HEK293 (cell line): ENCODE results near the gene STBD1.
A peak's percentile ranks its signal among the peaks of the same experiment; 100 is the strongest.

Source experiments
- GFI1B ChIP-seq: fragments of 450-650 bp; formaldehyde crosslinking; IDR thresholded peaks from 2 replicates; pipeline ENCODE4 v1.5.1; 2016; ENCODE audit warnings: missing biosample characterization, missing genetic modification characterization
- HOXD13 ChIP-seq: sonication (generic); formaldehyde crosslinking; IDR thresholded peaks from 2 replicates; pipeline ENCODE4 v1.8.0; 2022; ENCODE audit warnings: missing genetic modification reagents, borderline replicate concordance
- KLF10 ChIP-seq: fragments of 450-650 bp; IDR thresholded peaks from 2 replicates; pipeline ENCODE4 v1.5.1; 2018; ENCODE audit warnings: missing biosample characterization, mild to moderate bottlenecking, missing genetic modification characterization
- KLF9 ChIP-seq: fragments of 450-650 bp; formaldehyde crosslinking; IDR thresholded peaks from 2 replicates; pipeline ENCODE4 v1.5.1; 2016; ENCODE audit warnings: missing biosample characterization, missing genetic modification characterization, low read depth
- MYNN ChIP-seq: fragments of 450-650 bp; formaldehyde crosslinking; IDR thresholded peaks from 2 replicates; pipeline ENCODE4 v1.5.1; 2016; ENCODE audit warnings: missing biosample characterization, missing genetic modification characterization, borderline replicate concordance
- ZBTB48 ChIP-seq: fragments of 450-650 bp; formaldehyde crosslinking; IDR thresholded peaks from 2 replicates; pipeline ENCODE4 v1.5.1; 2016; ENCODE audit warnings: missing biosample characterization, missing genetic modification characterization
- ZEB2 ChIP-seq: fragments of 450-650 bp; formaldehyde crosslinking; IDR thresholded peaks from 2 replicates; pipeline ENCODE4 v1.5.1; 2016; ENCODE audit warnings: missing biosample characterization, missing genetic modification characterization
- ZFHX2 ChIP-seq: fragments of 450-650 bp; formaldehyde crosslinking; conservative IDR thresholded peaks from 2 replicates; pipeline ENCODE4 v1.5.1; 2016; ENCODE audit warnings: missing biosample characterization, missing genetic modification characterization
- ZFP37 ChIP-seq: fragments of 450-650 bp; formaldehyde crosslinking; IDR thresholded peaks from 2 replicates; pipeline ENCODE4 v1.5.1; 2016; ENCODE audit warnings: missing biosample characterization, missing genetic modification characterization
- ZFP41 ChIP-seq: fragments of 450-650 bp; formaldehyde crosslinking; IDR thresholded peaks from 2 replicates; pipeline ENCODE4 v1.5.1; 2016; ENCODE audit warnings: missing biosample characterization, missing genetic modification characterization, borderline replicate concordance
- ZNF146 ChIP-seq: fragments of 450-650 bp; formaldehyde crosslinking; IDR thresholded peaks from 2 replicates; pipeline ENCODE4 v1.5.1; 2016; ENCODE audit warnings: missing biosample characterization, missing genetic modification characterization
- ZNF248 ChIP-seq: fragments of 450-650 bp; formaldehyde crosslinking; IDR thresholded peaks from 2 replicates; pipeline ENCODE4 v1.5.1; 2017; ENCODE audit warnings: missing biosample characterization, missing genetic modification characterization
- ZNF341 ChIP-seq: fragments of 450-650 bp; formaldehyde crosslinking; IDR thresholded peaks from 2 replicates; pipeline ENCODE4; 2016; ENCODE audit warnings: low read depth, missing biosample characterization, missing genetic modification characterization
- ZNF555 ChIP-seq: fragments of 450-650 bp; formaldehyde crosslinking; conservative IDR thresholded peaks from 2 replicates; pipeline ENCODE4 v1.5.1; 2017; ENCODE audit warnings: missing biosample characterization, mild to moderate bottlenecking, missing genetic modification characterization, inconsistent platforms
- ZNF596 ChIP-seq: fragments of 450-650 bp; IDR thresholded peaks from 2 replicates; pipeline ENCODE4 v1.5.0; 2018; ENCODE audit warnings: missing biosample characterization, mild to moderate bottlenecking, missing genetic modification characterization, moderate library complexity
- ZNF600 ChIP-seq: fragments of 450-650 bp; formaldehyde crosslinking; IDR thresholded peaks from 2 replicates; pipeline ENCODE4 v1.5.1; 2016; ENCODE audit warnings: missing biosample characterization, missing genetic modification characterization
- ZNF621 ChIP-seq: fragments of 450-650 bp; formaldehyde crosslinking; IDR thresholded peaks from 2 replicates; pipeline ENCODE4 v1.5.1; 2017; ENCODE audit warnings: missing biosample characterization, missing genetic modification characterization
- ZNF785 ChIP-seq: fragments of 450-650 bp; formaldehyde crosslinking; IDR thresholded peaks from 2 replicates; pipeline ENCODE4 v1.5.1; 2016; ENCODE audit warnings: missing biosample characterization, missing genetic modification characterization
- ZSCAN30 ChIP-seq: fragments of 450-650 bp; IDR thresholded peaks from 2 replicates; pipeline ENCODE4 v1.5.1; 2018; ENCODE audit warnings: missing biosample characterization, mild to moderate bottlenecking, missing genetic modification characterization, moderate library complexity
- TF ChIP-seq, protein P1 (sequence below): fragments of 450-650 bp; formaldehyde crosslinking; IDR thresholded peaks from 2 replicates; pipeline ENCODE4 v1.5.1; 2016; ENCODE audit warnings: missing biosample characterization, missing genetic modification characterization
- TF ChIP-seq, protein P2 (sequence below): fragments of 450-650 bp; formaldehyde crosslinking; IDR thresholded peaks from 2 replicates; pipeline ENCODE4 v1.5.1; 2016; ENCODE audit warnings: missing biosample characterization, missing genetic modification characterization
- TF ChIP-seq, protein P3 (sequence below): fragments of 450-650 bp; formaldehyde crosslinking; conservative IDR thresholded peaks from 2 replicates; pipeline ENCODE4 v1.5.1; 2016; ENCODE audit warnings: low read depth, missing biosample characterization, missing genetic modification characterization
- TF ChIP-seq, protein P4 (sequence below): fragments of 450-650 bp; formaldehyde crosslinking; IDR thresholded peaks from 2 replicates; pipeline ENCODE4 v1.5.1; 2016; ENCODE audit warnings: missing biosample characterization, missing genetic modification characterization
- TF ChIP-seq, protein P5 (sequence below): fragments of 450-650 bp; formaldehyde crosslinking; IDR thresholded peaks from 2 replicates; pipeline ENCODE4 v1.5.1; 2016; ENCODE audit warnings: missing biosample characterization, missing genetic modification characterization
- TF ChIP-seq, protein P6 (sequence below): fragments of 450-650 bp; formaldehyde crosslinking; IDR thresholded peaks from 2 replicates; pipeline ENCODE4 v1.5.1; 2017; ENCODE audit warnings: missing biosample characterization, missing genetic modification characterization

STBD1 gene

DNA sequence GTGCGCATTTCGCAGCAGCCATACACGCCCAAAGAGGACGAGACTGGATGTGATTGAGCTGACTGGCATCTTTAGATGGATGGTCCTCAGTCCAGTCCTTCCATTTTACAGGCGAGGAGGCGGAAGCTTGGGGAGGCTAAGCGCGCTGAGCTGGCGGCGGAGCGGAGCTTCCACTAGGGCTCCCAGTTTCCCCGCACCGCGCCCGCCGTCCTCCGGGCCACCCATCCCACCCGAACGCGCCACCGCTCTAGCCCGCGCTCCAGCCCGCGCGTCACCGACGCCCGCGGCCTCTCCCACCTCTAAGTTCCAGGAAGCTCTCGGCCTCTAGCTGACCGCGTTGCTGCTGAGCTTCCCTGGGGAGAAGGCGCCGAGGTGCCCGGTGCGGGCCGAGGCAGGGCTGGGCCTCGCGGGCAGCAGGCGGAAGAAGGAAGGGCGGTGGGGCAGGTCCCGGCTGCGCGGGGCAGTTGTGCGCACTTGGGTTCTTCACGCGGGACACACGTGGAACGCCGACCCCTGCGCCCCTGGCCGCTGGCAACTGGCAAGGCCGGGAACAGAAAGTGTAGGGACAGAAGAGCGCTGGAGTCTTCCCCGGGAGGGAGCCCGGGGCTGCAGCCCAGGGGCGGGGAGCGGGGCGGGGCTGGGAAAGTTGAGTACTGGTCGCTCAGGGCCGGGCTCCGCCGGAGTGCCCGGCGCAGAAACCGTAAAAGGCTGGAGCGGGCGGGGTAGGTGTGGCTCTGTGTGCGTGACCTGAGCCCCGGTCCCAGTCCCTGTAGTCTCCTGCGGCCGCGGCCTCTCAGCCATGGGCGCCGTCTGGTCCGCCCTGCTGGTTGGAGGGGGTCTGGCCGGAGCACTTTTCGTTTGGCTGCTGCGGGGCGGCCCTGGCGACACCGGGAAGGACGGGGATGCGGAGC, at the start of gene STBD1 (continued):
- TF ChIP-seq, protein P1, sequence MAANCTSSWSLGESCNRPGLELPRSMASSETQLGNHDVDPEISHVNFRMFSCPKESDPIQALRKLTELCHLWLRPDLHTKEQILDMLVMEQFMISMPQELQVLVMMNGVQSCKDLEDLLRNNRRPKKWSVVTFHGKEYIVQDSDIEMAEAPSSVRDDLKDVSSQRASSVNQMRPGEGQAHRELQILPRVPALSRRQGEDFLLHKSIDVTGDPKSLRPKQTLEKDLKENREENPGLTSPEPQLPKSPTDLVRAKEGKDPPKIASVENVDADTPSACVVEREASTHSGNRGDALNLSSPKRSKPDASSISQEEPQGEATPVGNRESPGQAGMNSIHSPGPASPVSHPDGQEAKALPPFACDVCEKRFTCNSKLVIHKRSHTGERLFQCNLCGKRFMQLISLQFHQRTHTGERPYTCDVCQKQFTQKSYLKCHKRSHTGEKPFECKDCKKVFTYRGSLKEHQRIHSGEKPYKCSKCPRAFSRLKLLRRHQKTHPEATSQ (tag by site-specific recombination): peak; percentile 53; the same call in 1 of the 2 replicates
- TF ChIP-seq, protein P2, sequence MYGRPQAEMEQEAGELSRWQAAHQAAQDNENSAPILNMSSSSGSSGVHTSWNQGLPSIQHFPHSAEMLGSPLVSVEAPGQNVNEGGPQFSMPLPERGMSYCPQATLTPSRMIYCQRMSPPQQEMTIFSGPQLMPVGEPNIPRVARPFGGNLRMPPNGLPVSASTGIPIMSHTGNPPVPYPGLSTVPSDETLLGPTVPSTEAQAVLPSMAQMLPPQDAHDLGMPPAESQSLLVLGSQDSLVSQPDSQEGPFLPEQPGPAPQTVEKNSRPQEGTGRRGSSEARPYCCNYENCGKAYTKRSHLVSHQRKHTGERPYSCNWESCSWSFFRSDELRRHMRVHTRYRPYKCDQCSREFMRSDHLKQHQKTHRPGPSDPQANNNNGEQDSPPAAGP: peak; percentile 79
- TF ChIP-seq KLF9 (tag by site-specific recombination) (peak; percentile 76; the same call in 1 of the 2 replicates), ZNF248 (no peak), ZNF785 (tag by site-specific recombination) (no peak), ZNF600 (tag by site-specific recombination) (peak; percentile 80), ZFHX2 (tag by site-specific recombination) (peak; percentile 66), ZEB2 (peak; percentile 55), ZNF555 (tag by site-specific recombination) (no peak), HOXD13 (CRISPR knock-in tag) (peak; percentile 61; the same call in 1 of the 2 replicates), ZNF596 (tag by site-specific recombination) (no peak), ZBTB48 (peak; percentile 76; the same call in 1 of the 2 replicates), ZNF621 (tag by site-specific recombination) (no peak), KLF10 (no peak), ZFP37 (tag by site-specific recombination) (peak; percentile 67), ZSCAN30 (tag by site-specific recombination) (peak; percentile 79), ZFP41 (tag by site-specific recombination) (no peak), GFI1B (tag by site-specific recombination) (no peak), ZNF341 (peak; percentile 75; the same call in 1 of the 2 replicates), ZNF146 (no peak), MYNN (tag by site-specific recombination) (no peak)
- TF ChIP-seq, protein P3, sequence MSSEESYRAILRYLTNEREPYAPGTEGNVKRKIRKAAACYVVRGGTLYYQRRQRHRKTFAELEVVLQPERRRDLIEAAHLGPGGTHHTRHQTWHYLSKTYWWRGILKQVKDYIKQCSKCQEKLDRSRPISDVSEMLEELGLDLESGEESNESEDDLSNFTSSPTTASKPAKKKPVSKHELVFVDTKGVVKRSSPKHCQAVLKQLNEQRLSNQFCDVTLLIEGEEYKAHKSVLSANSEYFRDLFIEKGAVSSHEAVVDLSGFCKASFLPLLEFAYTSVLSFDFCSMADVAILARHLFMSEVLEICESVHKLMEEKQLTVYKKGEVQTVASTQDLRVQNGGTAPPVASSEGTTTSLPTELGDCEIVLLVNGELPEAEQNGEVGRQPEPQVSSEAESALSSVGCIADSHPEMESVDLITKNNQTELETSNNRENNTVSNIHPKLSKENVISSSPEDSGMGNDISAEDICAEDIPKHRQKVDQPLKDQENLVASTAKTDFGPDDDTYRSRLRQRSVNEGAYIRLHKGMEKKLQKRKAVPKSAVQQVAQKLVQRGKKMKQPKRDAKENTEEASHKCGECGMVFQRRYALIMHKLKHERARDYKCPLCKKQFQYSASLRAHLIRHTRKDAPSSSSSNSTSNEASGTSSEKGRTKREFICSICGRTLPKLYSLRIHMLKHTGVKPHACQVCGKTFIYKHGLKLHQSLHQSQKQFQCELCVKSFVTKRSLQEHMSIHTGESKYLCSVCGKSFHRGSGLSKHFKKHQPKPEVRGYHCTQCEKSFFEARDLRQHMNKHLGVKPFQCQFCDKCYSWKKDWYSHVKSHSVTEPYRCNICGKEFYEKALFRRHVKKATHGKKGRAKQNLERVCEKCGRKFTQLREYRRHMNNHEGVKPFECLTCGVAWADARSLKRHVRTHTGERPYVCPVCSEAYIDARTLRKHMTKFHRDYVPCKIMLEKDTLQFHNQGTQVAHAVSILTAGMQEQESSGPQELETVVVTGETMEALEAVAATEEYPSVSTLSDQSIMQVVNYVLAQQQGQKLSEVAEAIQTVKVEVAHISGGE (tag by site-specific recombination): peak; percentile 80
- TF ChIP-seq, protein P4, sequence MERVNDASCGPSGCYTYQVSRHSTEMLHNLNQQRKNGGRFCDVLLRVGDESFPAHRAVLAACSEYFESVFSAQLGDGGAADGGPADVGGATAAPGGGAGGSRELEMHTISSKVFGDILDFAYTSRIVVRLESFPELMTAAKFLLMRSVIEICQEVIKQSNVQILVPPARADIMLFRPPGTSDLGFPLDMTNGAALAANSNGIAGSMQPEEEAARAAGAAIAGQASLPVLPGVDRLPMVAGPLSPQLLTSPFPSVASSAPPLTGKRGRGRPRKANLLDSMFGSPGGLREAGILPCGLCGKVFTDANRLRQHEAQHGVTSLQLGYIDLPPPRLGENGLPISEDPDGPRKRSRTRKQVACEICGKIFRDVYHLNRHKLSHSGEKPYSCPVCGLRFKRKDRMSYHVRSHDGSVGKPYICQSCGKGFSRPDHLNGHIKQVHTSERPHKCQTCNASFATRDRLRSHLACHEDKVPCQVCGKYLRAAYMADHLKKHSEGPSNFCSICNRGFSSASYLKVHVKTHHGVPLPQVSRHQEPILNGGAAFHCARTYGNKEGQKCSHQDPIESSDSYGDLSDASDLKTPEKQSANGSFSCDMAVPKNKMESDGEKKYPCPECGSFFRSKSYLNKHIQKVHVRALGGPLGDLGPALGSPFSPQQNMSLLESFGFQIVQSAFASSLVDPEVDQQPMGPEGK: peak; percentile 62
- TF ChIP-seq, protein P5, sequence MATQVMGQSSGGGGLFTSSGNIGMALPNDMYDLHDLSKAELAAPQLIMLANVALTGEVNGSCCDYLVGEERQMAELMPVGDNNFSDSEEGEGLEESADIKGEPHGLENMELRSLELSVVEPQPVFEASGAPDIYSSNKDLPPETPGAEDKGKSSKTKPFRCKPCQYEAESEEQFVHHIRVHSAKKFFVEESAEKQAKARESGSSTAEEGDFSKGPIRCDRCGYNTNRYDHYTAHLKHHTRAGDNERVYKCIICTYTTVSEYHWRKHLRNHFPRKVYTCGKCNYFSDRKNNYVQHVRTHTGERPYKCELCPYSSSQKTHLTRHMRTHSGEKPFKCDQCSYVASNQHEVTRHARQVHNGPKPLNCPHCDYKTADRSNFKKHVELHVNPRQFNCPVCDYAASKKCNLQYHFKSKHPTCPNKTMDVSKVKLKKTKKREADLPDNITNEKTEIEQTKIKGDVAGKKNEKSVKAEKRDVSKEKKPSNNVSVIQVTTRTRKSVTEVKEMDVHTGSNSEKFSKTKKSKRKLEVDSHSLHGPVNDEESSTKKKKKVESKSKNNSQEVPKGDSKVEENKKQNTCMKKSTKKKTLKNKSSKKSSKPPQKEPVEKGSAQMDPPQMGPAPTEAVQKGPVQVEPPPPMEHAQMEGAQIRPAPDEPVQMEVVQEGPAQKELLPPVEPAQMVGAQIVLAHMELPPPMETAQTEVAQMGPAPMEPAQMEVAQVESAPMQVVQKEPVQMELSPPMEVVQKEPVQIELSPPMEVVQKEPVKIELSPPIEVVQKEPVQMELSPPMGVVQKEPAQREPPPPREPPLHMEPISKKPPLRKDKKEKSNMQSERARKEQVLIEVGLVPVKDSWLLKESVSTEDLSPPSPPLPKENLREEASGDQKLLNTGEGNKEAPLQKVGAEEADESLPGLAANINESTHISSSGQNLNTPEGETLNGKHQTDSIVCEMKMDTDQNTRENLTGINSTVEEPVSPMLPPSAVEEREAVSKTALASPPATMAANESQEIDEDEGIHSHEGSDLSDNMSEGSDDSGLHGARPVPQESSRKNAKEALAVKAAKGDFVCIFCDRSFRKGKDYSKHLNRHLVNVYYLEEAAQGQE: no peak
- TF ChIP-seq, protein P6, sequence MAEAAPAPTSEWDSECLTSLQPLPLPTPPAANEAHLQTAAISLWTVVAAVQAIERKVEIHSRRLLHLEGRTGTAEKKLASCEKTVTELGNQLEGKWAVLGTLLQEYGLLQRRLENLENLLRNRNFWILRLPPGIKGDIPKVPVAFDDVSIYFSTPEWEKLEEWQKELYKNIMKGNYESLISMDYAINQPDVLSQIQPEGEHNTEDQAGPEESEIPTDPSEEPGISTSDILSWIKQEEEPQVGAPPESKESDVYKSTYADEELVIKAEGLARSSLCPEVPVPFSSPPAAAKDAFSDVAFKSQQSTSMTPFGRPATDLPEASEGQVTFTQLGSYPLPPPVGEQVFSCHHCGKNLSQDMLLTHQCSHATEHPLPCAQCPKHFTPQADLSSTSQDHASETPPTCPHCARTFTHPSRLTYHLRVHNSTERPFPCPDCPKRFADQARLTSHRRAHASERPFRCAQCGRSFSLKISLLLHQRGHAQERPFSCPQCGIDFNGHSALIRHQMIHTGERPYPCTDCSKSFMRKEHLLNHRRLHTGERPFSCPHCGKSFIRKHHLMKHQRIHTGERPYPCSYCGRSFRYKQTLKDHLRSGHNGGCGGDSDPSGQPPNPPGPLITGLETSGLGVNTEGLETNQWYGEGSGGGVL (tag by site-specific recombination): 0 out of 2 replicates have a peak, but pooled peaks have one; percentile 17
